OCI-LY7 (cell line): Measurements from ENCODE around the gene PHEX.

Experiments
- EZH2phosphoT487 ChIP-seq: fragments of 200-600 bp; sonication (generic); IDR thresholded peaks from 2 replicates; pipeline ENCODE4 v1.6.1; 2018; ENCODE audit warnings: low read depth, borderline replicate concordance, mild to moderate bottlenecking, mixed run types, antibody characterized with exemption, low read length, moderate library complexity, mixed read lengths
- TF ChIP-seq, protein P1 (sequence below): fragments of 200-600 bp; sonication (generic); conservative IDR thresholded peaks from 2 replicates; pipeline ENCODE4 v1.5.1; 2014; ENCODE audit warnings: mild to moderate bottlenecking, antibody characterized with exemption, low read length, moderate library complexity, mixed read lengths

DNA sequence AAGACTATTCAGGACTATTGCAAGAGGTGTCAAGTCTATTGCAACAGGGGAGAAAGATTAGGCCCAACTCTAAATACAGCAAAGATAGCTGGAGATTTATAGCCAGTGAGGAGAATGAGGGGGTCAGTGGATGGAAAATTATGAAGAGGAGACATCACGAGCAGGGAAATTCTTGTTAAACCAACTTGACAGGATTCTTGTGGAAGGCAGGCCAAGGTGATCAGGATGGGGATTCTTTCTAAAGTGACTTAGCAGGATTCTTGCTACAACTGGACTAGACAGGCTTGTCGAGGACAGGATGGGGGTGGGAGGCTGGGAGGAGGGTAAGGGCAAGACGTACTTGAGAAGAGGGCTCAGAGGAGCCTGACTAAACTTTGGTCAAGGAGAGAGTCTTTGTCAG is 89.0 kb downstream of the PHEX start:
- TF ChIP-seq, protein P1, sequence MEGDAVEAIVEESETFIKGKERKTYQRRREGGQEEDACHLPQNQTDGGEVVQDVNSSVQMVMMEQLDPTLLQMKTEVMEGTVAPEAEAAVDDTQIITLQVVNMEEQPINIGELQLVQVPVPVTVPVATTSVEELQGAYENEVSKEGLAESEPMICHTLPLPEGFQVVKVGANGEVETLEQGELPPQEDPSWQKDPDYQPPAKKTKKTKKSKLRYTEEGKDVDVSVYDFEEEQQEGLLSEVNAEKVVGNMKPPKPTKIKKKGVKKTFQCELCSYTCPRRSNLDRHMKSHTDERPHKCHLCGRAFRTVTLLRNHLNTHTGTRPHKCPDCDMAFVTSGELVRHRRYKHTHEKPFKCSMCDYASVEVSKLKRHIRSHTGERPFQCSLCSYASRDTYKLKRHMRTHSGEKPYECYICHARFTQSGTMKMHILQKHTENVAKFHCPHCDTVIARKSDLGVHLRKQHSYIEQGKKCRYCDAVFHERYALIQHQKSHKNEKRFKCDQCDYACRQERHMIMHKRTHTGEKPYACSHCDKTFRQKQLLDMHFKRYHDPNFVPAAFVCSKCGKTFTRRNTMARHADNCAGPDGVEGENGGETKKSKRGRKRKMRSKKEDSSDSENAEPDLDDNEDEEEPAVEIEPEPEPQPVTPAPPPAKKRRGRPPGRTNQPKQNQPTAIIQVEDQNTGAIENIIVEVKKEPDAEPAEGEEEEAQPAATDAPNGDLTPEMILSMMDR, result no peak
- TF ChIP-seq EZH2phosphoT487, result no peak
